Common myeloid progenitor, CD34-positive (primary cell): ENCODE measurements around the gene NEDD4L.
"Not testable (repeated sequence)": the region's sequence is repeated elsewhere in the genome, so short reads cannot be mapped to it uniquely, and the experiment has no call there.

Experiments used
- CTCF ChIA-PET: fragments of 350-600 bp; sonication (Branson Sonifier 250); formaldehyde crosslinking; loops from one replicate; lab custom pipeline; 2021; ENCODE audit warnings: antibody characterized with exemption; lab: Charles Lee
- POLR2A ChIA-PET: fragments of 350-600 bp; sonication (Branson Sonifier 250); formaldehyde crosslinking; loops from one replicate; lab custom pipeline; 2021; ENCODE audit warnings: antibody characterized with exemption; lab: Charles Lee
- DNase-seq, 3 donors: peaks; one replicate each; pipeline versions ENCODE4 v3.0.0 to v3.0.0-alpha.2; 2013
- H3K27ac ChIP-seq, 2 experiments: 1 replicate in 1 of 2; 2 replicates in 1 of 2; pipeline ENCODE4 v1.7.0; 2013; ENCODE audit warnings: inconsistent platforms in 2 of 2, low read length in 2 of 2, mild to moderate bottlenecking in 2 of 2, low read depth in 1 of 2, moderate library complexity in 1 of 2; ENCODE audit not compliant: severe bottlenecking in 2 of 2, insufficient read depth in 1 of 2, poor library complexity in 1 of 2
- H3K27me3 ChIP-seq, 5 experiments: replicated peaks in 2 of 5; 1 replicate in 3 of 5; 2 replicates in 2 of 5; pipeline versions ENCODE4 v1.6.1 to v1.7.0; 2013; ENCODE audit warnings: low read length in 4 of 5, mild to moderate bottlenecking in 2 of 5, moderate library complexity in 2 of 5, inconsistent platforms in 1 of 5; ENCODE audit not compliant: insufficient read depth in 5 of 5, control insufficient read depth in 4 of 5
- H3K36me3 ChIP-seq, 4 experiments: 1 replicate in 2 of 4; 2 replicates in 2 of 4; pipeline versions ENCODE4 v1.6.1 to v1.7.0; 2013; ENCODE audit warnings: low read length in 3 of 4, control low read depth in 1 of 4, mild to moderate bottlenecking in 1 of 4; ENCODE audit not compliant: control insufficient read depth in 4 of 4, insufficient read depth in 4 of 4
- H3K4me1 ChIP-seq, 4 experiments: 1 replicate in 3 of 4; 2 replicates in 1 of 4; pipeline versions ENCODE4 v1.6.1 to v1.7.1; 2013; ENCODE audit warnings: low read length in 3 of 4, mild to moderate bottlenecking in 3 of 4, control low read depth in 1 of 4, inconsistent platforms in 1 of 4, moderate library complexity in 1 of 4; ENCODE audit not compliant: control insufficient read depth in 4 of 4, insufficient read depth in 4 of 4; ENCODE audit errors: control extremely low read depth in 1 of 4
- H3K4me3 ChIP-seq, 7 experiments: 1 replicate in 4 of 7; 2 replicates in 3 of 7; pipeline versions ENCODE4 v1.5.1 to v1.7.0; 2013; ENCODE audit warnings: mild to moderate bottlenecking in 7 of 7, low read length in 6 of 7, moderate library complexity in 6 of 7, inconsistent platforms in 2 of 7, low read depth in 2 of 7, control low read depth in 1 of 7; ENCODE audit not compliant: insufficient read depth in 4 of 7, control insufficient read depth in 1 of 7; ENCODE audit errors: extremely low read depth in 1 of 7
- H3K9me3 ChIP-seq, 5 experiments: 1 replicate in 4 of 5; 2 replicates in 1 of 5; pipeline versions ENCODE4 v1.6.1 to v1.7.1; 2013; ENCODE audit warnings: low read length in 4 of 5, mild to moderate bottlenecking in 2 of 5, inconsistent platforms in 1 of 5, low read depth in 1 of 5, moderate library complexity in 1 of 5; ENCODE audit not compliant: control insufficient read depth in 4 of 5, insufficient read depth in 2 of 5; ENCODE audit errors: control extremely low read depth in 1 of 5
- WGBS: methylation state at CpG from one replicate; pipeline ENCODE4 v1.1.5; 2013; ENCODE audit not compliant: insufficient coverage; 5-methylcytosine and 5-hydroxymethylcytosine counted together

NEDD4L gene

DNA sequence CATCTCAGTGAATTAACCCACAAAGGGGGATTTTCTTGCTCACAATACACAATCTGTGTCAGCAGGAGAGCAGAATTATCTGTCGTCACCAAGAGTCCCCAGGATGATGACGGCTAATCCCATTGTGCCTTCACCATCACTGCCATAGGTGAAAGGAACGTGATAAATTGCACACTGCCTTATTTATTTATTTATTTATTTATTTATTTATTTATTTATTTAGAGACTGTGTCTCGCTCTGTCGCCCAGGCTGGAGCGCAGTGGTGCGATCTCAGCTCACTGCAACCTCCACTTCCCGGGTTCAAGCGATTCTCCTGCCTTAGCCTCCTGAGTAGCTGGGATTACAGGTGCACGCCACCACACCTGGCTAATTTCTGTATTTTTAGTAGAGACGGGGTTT lies 238.8 kb downstream of the NEDD4L start:
- POLR2A ChIA-PET, H3K36me3 ChIP-seq, H3K27me3 ChIP-seq, H3K4me1 ChIP-seq, H3K4me3 ChIP-seq, DNase-seq, H3K9me3 ChIP-seq, H3K27ac ChIP-seq: not testable (repeated sequence)
- WGBS: 100% methylated on average over 4 of the region's 11 CpGs
- CTCF ChIA-PET: interaction anchor here (0.6 kb wide), 1 partner anchor 46 kb away, joined by 4 read pairs; no protein-coding TSS in a partner anchor

DNA sequence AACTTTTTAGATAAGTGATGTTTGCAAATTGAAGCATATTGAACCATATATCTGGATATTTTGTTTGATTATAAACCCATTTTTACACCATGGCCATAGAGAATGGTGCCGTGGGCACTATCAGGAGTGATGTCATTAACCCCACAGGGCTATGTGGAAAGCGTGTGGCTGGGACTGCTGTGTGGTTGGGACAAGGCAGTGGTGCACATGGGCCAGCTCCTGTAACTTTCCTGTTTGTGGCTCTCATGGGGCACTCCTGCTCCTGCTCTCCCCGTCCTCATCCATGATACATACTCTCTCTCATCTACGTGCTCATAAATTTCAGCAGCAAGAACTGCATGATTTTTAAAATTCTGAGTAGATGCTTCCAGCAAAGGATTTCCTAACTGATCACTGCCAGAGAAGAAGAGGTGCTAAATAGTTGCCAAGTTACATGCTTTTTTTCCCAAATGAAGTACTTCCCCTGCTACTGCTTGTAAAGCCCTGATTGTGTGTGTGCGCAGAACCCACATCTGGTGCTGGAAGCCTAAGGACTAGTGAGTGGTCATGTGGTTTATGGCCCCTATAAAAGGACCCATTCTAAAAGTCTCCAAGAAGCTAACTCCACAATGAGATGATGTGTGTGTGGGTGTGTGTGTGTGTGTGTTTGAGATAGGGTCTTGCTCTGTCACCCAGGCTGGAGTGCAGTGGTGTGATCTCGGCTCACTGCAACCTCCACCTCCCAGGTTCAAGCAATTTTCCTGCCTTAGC lies 240.8 kb downstream of the NEDD4L start:
- CTCF ChIA-PET: interaction anchor here (0.8 kb wide), 1 partner anchor 14 kb away, joined by 3 read pairs; no protein-coding TSS in a partner anchor
- Histone ChIP-seq H3K36me3 (no peaks in the 10 kb centered on the region), H3K9me3 (no peaks in the 10 kb centered on the region), H3K27ac (no peak overlapping the region), H3K27me3 (no peaks in the 10 kb centered on the region), H3K4me1 (no peaks in the 10 kb centered on the region), H3K4me3 (no peak overlapping the region)
- POLR2A ChIA-PET: no interaction called here
- DNase-seq: no peak
- WGBS: 100% methylated on average over 2 of the region's 6 CpGs

DNA sequence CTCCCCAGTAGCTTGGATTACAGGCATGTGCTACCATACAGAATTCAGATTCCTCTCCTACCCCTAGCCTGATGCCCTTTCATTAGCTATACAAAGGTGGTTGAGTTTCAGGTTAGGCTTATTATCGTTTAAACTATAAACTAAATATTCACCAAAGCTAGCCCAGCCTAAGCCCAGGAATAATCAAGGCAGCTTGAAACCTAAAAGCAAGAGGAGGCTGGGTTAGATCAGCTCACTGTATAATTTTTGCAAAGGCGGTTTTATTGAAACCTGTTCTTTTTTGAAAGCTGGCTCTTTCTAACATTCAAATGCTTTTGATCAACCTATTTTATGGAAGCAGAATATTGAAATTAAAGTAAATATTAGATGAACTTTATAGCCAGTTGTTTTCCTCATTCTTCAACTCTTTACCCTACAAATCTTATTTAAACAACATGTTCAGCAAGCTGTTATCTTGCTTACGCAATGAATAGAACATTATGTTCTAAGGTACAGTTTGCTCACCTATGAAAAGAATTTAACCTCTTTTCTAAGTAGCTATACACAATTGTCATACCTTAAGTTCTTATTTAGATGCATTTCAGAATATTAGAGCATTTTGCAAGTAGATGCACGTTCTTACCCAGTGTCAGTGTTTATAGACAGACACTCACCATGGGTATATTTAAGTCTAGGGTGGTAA lies 241.6 kb downstream of the NEDD4L start:
- H3K4me3 ChIP-seq: no peak overlapping the region
- no peak overlapping the region for H3K27ac ChIP-seq
- H3K27me3 ChIP-seq: no peaks in the 10 kb centered on the region
- DNase-seq: no peak
- no peaks in the 10 kb centered on the region for H3K36me3 ChIP-seq
- ChIA-PET CTCF (interaction anchor here (0.6 kb wide), 1 partner anchor 71 kb away, joined by 3 read pairs; no protein-coding TSS in a partner anchor), POLR2A (no interaction called here)
- no peaks in the 10 kb centered on the region for H3K9me3 ChIP-seq
- WGBS: no CpG with 5 or more reads among the region's 4 CpGs
- H3K4me1 ChIP-seq: no peaks in the 10 kb centered on the region

DNA sequence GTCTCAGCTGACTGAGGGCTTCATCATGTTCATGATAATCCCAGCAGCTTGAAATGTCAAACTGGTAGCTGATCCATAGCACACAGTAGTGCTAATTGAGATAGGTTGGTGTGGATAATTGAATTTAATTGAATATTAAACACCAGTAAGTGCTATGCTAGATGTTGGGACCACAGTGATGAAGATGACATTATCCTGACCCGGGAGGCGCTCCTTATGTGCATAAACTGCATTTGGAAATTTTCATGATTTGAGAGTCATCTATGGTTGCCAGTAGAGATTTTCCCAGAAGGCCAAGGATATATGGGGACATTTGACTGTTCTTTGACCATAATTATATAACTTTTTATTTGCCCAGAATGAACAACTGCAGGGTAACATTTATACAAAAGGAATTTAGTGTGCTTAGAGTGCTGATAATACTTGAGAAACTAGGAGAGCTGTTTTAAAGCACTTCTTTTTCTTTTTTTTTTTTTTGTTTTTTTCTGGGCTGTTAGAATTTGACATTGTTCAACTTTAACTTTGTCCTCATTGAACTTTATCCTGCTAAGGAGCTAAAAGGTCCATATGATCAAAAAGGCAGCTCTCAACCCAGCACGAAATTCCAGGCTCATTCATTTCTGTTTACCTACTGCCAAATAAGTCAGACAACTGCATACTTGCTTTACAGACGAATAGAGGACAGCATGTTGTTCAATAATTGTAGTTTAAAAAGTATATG lies 242.8 kb downstream of the NEDD4L start:
- ChIA-PET POLR2A (no interaction called here), CTCF (no interaction called here)
- Histone ChIP-seq H3K27ac (no peak overlapping the region), H3K4me3 (no peak overlapping the region), H3K27me3 (no peaks in the 10 kb centered on the region), H3K4me1 (no peaks in the 10 kb centered on the region), H3K9me3 (no peaks in the 10 kb centered on the region), H3K36me3 (no peaks in the 10 kb centered on the region)
- WGBS: no CpG with 5 or more reads among the region's 4 CpGs
- DNase-seq: no peak

DNA sequence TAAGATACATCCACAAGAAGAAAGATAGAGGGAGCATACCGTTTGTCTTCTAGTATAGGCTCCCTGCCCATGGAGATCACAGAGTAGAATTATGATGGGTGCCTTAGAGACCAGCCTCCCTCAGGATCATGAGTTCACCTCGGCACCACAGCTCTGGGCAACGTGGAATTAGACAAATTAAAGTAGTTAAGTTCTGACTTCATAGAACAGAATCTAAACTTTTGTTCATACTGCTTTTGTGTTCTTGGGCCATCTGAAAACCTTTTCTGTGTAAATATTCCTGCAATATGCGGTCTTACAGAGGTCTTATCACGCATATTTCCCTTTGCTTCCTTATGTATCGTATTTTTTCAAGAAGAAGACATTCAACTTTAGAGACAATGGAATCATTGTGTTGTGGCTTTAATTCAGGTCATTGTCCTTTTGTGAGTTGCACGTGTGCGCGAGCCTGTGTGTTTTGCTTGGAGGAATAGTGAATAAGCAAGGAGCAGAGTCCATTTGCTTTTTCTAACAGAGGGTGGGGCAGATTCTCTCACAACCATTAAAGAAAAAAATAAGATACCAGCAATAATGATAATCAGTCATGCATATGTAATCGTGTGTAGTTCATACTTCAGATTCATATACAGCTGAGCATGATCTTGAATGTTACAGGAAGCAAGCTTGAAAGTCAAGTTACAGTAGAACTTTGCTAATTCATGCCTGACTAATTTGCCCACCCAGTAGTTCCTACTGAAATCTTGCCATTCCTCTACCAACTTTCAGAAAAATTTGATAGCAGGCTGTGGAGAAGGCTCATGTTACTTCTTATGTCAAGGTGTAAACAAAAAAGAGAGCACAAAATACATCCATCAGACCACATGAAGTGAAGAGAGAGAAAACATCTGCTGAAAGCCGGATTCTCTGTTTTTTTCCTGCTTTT lies 243.6 kb downstream of the NEDD4L start:
- DNase-seq: no peak
- WGBS: 96% methylated on average over 6 of the region's 11 CpGs
- Histone ChIP-seq H3K4me1 (no peaks in the 10 kb centered on the region), H3K36me3 (no peaks in the 10 kb centered on the region), H3K27me3 (no peaks in the 10 kb centered on the region), H3K27ac (no peak overlapping the region), H3K4me3 (no peak overlapping the region), H3K9me3 (no peaks in the 10 kb centered on the region)
- CTCF ChIA-PET: no interaction called here
- POLR2A ChIA-PET: no interaction called here

DNA sequence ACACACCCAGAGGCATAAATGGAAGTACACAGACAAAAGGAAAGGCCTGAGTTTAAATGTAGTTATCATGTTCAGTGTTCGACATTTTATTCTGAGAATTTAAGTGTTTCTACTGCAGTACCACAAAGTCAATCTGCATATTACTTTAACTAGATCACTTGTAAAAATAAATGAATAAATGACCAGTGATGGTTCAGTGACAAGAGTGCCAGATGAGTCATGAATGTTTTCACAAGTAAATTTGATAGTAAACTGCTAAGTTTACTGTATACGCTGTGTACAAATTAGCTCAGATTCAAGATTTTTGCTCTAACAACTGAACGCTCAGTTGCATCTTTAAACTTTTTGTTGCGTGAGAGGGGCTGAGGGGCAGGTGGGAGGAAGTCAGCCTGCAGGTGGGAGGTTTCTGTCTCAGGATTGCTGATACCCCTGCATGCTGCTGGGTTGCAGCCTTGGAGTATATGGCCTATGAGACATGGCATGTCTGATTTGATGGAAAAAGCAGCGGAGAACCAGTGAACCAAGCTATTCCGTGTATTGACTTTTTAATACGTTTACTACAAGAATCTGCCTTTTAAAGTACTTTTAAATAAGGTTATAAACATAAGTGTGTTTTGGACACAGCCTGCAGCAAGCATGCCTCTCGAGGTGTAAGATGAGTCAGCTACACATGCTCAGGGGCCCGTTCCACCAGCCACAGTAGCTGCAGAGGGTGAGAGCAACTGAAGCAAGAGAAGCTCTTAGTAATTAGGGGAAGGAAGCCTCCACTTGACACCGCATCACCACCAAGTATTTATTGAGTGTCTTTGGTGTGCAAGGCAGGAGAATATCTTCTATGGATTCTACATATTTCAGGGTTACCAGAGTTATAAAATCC lies 245.1 kb downstream of the NEDD4L start:
- WGBS: 83% methylated on average over 4 of the region's 10 CpGs
- Histone ChIP-seq H3K4me1 (no peaks in the 10 kb centered on the region), H3K36me3 (no peaks in the 10 kb centered on the region), H3K4me3 (no peak overlapping the region), H3K9me3 (no peaks in the 10 kb centered on the region), H3K27ac (no peak overlapping the region), H3K27me3 (no peaks in the 10 kb centered on the region)
- ChIA-PET POLR2A (no interaction called here), CTCF (no interaction called here)
- DNase-seq: peak in 2 of 3 donors; percentile 17 to 36
